Activated CD4-positive, alpha-beta T cell treated with anti-CD3 and anti-CD28 coated beads for 24 hours (primary cell): Measurements from ENCODE around the gene ARTN.

Source experiments
- DNase-seq, 2 donors: peaks; one replicate each; pipeline ENCODE4 v3.0.0-alpha.2; 2020; ENCODE audit warnings: low read depth in 2 of 2

Gene ARTN

GRCh38 chr1:43984855-43985254, 51.3 kb downstream of the ARTN start:
- no peak for DNase-seq

- no peak for DNase-seq
Measured at GRCh38 chr1:43985984-43986595, 52.5 kb downstream of the ARTN start.

- DNase-seq: no peak
Measured at GRCh38 chr1:43986712-43987111, 53.1 kb downstream of the ARTN start.
